Heart left ventricle (tissue), 13 donors: ENCODE data around the gene CDK19.

Experiments
- CTCF ChIP-seq, 12 donors: fragments of 200-600 bp; sonication (generic) in 4 of 12; IDR thresholded peaks; one replicate each; pipeline versions ENCODE4 v1.5.0 to v1.8.0; 2018 to 2022; ENCODE audit warnings: antibody characterized with exemption in 12 of 12, mild to moderate bottlenecking in 5 of 12
- POLR2A ChIP-seq, 2 donors: fragments of 450-650 bp; IDR thresholded peaks; one replicate each; pipeline ENCODE4 v1.6.1; 2017; ENCODE audit warnings: antibody characterized with exemption in 2 of 2, mild to moderate bottlenecking in 2 of 2, moderate library complexity in 2 of 2
- donor health status: ischemic (EF 13 %, LVEDD 7.1; RV severe dilation, severe dysfunction).
- donor health status: DM: no; HTN: yes; CAD: no.
- donor health status: DM: no; HTN: no; CAD: no.
- donor health status: ischemic (EF 25% LVEDD 6.9; RV normal size, moderate dysfunction).
- donor health status: ischemic (EF 25% LVEDD 5.7; RV mildly dilated, moderate dysfunction).
- donor health status: ischemic (EF 35%, LVEDD 5.7; RV mildly dilated, moderate dysfunction).
- donor health status: nonischemic (EF 11% LVEDD 7.7; RV severe dilation, severe dysfunction).
- donor health status: DM: yes; HTN: yes; CAD: no.
- donor health status: PGD.
- donor health status: ischemic (EF 29% LVEDD 5.4; RV normal size, mild dysfunction).
- donor health status: nonischemic (EF 23%, LVEDD 6.1; RV moderate dilation, normal function).

GRCh38 chr6:110795271-110795670, 20.0 kb downstream of the CDK19 start:
- TF ChIP-seq CTCF (IDR thresholded peaks at IDR 0.05) (no peak), POLR2A (IDR thresholded peaks at IDR 0.05) (no peak)
